NOMO-1 treated with dmso at 0.1 percent for 144 hours (cell line): ENCODE measurements around the gene BAK1.
"Not testable (repeated sequence)": the region's sequence is repeated elsewhere in the genome, so short reads cannot be mapped to it uniquely, and the experiment has no call there.

Source experiments
- DNase-seq: peaks from one replicate; lab custom pipeline; 2025; ENCODE audit not compliant: unreplicated experiment; lab: John Stamatoyannopoulos, UW

BAK1 gene

GRCh38 chr6:33552883-33553282 is 27.2 kb downstream of the BAK1 start:
- DNase-seq, result not testable (repeated sequence)

GRCh38 chr6:33552252-33552651 is 27.8 kb downstream of the BAK1 start:
- no peak for DNase-seq

- DNase-seq, result no peak
Observed at GRCh38 chr6:33551538-33551937, 28.5 kb downstream of the BAK1 start.

GRCh38 chr6:33549896-33550295 is 30.2 kb downstream of the BAK1 start:
- no peak for DNase-seq

- no peak for DNase-seq
Observed at GRCh38 chr6:33549196-33549595, 30.9 kb downstream of the BAK1 start.

- no peak for DNase-seq
Observed at GRCh38 chr6:33547499-33547898, 32.6 kb downstream of the BAK1 start.

- DNase-seq, result no peak
Observed at GRCh38 chr6:33546766-33547165, 33.3 kb downstream of the BAK1 start.

- not testable (repeated sequence) for DNase-seq
Observed at GRCh38 chr6:33545292-33545691, 34.8 kb downstream of the BAK1 start.

- no peak for DNase-seq
Observed at GRCh38 chr6:33543116-33543515, 37.0 kb downstream of the BAK1 start.

- DNase-seq, result no peak
Observed at GRCh38 chr6:33540768-33541167, 39.3 kb downstream of the BAK1 start.

- DNase-seq, result no peak
Observed at GRCh38 chr6:33534702-33535101, 45.4 kb downstream of the BAK1 start.

GRCh38 chr6:33533163-33533869 is 46.8 kb downstream of the BAK1 start:
- DNase-seq, result not testable (repeated sequence)

GRCh38 chr6:33532431-33532830 is 47.6 kb downstream of the BAK1 start:
- DNase-seq, result not testable (repeated sequence)

GRCh38 chr6:33530617-33531016 is 49.5 kb downstream of the BAK1 start:
- DNase-seq, result not testable (repeated sequence)
